Hepatocyte (in vitro differentiated cells): ENCODE results near the gene NKPD1.
A peak's percentile ranks its signal among the peaks of the same experiment; 100 is the strongest.

Experiments
- CTCF ChIP-seq: fragments of 200-600 bp; sonication (generic); IDR thresholded peaks from 2 replicates; pipeline ENCODE4 v1.5.1; 2016; ENCODE audit warnings: antibody characterized with exemption, mild to moderate bottlenecking; ENCODE audit not compliant: poor library complexity
- EZH2 ChIP-seq: fragments of 200-600 bp; sonication (generic); IDR thresholded peaks from 2 replicates; pipeline ENCODE4 v1.6.1; 2016; ENCODE audit warnings: antibody characterized with exemption, mild to moderate bottlenecking, borderline replicate concordance
- EZH2phosphoT487 ChIP-seq: fragments of 200-600 bp; sonication (generic); IDR thresholded peaks from one replicate; pipeline ENCODE4 v1.6.1; 2018; ENCODE audit warnings: antibody characterized with exemption, mild to moderate bottlenecking, low read depth, moderate library complexity; ENCODE audit not compliant: unreplicated experiment, severe bottlenecking

DNA sequence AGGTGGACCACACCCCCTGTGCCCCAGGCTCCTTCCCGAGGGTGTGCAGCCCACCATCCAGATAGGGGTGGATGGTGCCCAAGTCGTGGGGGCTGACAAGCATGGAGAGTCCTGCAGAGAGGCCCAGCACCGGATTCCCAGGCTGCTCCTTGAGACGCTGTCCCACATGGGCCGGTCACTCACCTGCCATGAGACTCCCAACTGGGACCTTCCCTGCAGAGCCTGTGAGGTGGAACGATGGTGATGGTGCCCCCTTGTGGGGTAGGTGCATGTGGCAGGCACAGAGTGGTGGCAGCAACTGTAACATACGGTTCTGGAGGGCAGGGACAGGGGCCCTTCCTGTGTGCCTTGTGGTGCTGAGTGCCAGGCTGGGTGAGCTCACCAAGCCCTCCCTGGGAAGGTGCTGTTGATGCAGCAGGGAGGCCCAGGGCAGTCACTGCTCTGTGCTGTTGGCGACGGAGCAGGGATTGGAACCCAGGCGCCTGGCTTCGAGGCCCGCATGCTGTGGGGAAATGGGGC is 34.7 kb downstream of the NKPD1 start:
- TF ChIP-seq CTCF (peak; percentile 64), EZH2 (no peak), EZH2phosphoT487 (no peak)
